Activated B cell treated with CpG ODN at 0.5 μM for 24 hours (primary cell): ENCODE measurements around the gene SAMHD1. TPM values are rescaled to one million over a fixed set of nuclear protein-coding genes. Genes with fewer than 3 reads are reported as not detected.

ENCODE experiments used
- ATAC-seq: fragments of 200-7000 bp; cut with Tn5 transposase; one replicate; pipeline ENCODE4 v1.10.0; 2021; ENCODE audit warnings: low read depth, mild to moderate bottlenecking, moderate library complexity
- CTCF ChIA-PET: fragments of 350-600 bp; sonication (Branson Sonifier 250); formaldehyde crosslinking; loops from one replicate; lab custom pipeline; 2021; ENCODE audit warnings: antibody characterized with exemption; lab: Charles Lee
- POLR2A ChIA-PET: fragments of 350-600 bp; sonication (Branson Sonifier 250); formaldehyde crosslinking; loops from one replicate; lab custom pipeline; 2021; ENCODE audit warnings: antibody characterized with exemption; lab: Charles Lee
- DNase-seq: peaks from one replicate; pipeline ENCODE4 v3.0.0; 2022
- H3K27ac Mint-ChIP-seq: one replicate; pipeline ENCODE4 v1.8.0; 2020; ENCODE audit warnings: mixed read lengths
- H3K27me3 Mint-ChIP-seq: one replicate; pipeline ENCODE4 v1.8.0; 2021; ENCODE audit warnings: mixed read lengths
- H3K36me3 Mint-ChIP-seq: one replicate; pipeline ENCODE4 v1.8.0; 2021; ENCODE audit warnings: low read depth, mixed read lengths
- H3K4me1 Mint-ChIP-seq: one replicate; pipeline ENCODE4 v1.8.0; 2021; ENCODE audit warnings: mixed read lengths
- H3K4me3 Mint-ChIP-seq: one replicate; pipeline ENCODE4 v1.8.0; 2020; ENCODE audit warnings: mild to moderate bottlenecking, mixed read lengths
- H3K9me3 Mint-ChIP-seq: one replicate; pipeline ENCODE4 v1.8.0; 2020; ENCODE audit warnings: mixed read lengths
- CTCF ChIP-seq: fragments of 200-600 bp; IDR thresholded peaks from one replicate; pipeline ENCODE4 v1.8.0; 2022; ENCODE audit warnings: antibody characterized with exemption, mild to moderate bottlenecking
- intact Hi-C: fragments of 100-400 bp; cut with micrococcal nuclease; formaldehyde crosslinking; loops from one replicate; pipeline ENCODE4 v1.15.1; 2024
- total RNA-seq: library from RNA; stranded (reverse); gene quantifications from 2 replicates; pipeline ENCODE4 v1.2.3, GENCODE V29; 2022

SAMHD1 gene
- total RNA-seq, 1 donor from 2014 or later: 16.4 TPM

GRCh38 chr20:36904690-36905089 is 46.8 kb downstream of the SAMHD1 start:
- H3K4me3 Mint-ChIP-seq: no peak overlapping the region
- no peak for ATAC-seq
- peak overlapping the region; percentile 18 for H3K27ac Mint-ChIP-seq
- intact Hi-C loops: no loop called here
- no peak for DNase-seq
- no peaks in the 10 kb centered on the region for H3K9me3 Mint-ChIP-seq
- CTCF ChIA-PET: no interaction called here
- POLR2A ChIA-PET: interaction anchor here (0.7 kb wide), 1 partner anchor 55 kb away, joined by 4 read pairs; no protein-coding TSS in a partner anchor
- H3K27me3 Mint-ChIP-seq: no peaks in the 10 kb centered on the region
- peaks cover 28% of the 10 kb centered on the region for H3K36me3 Mint-ChIP-seq
- H3K4me1 Mint-ChIP-seq: peaks cover 9% of the 10 kb centered on the region
- TF ChIP-seq CTCF: no peak

GRCh38 chr20:36895036-36895435 is 56.5 kb downstream of the SAMHD1 start:
- no peak overlapping the region for H3K4me3 Mint-ChIP-seq
- ATAC-seq: no peak
- DNase-seq: no peak
- CTCF ChIA-PET: no interaction called here
- POLR2A ChIA-PET: no interaction called here
- no peaks in the 10 kb centered on the region for H3K27me3 Mint-ChIP-seq
- no peaks in the 10 kb centered on the region for H3K4me1 Mint-ChIP-seq
- no peaks in the 10 kb centered on the region for H3K9me3 Mint-ChIP-seq
- H3K27ac Mint-ChIP-seq: no peak overlapping the region
- peaks cover 42% of the 10 kb centered on the region for H3K36me3 Mint-ChIP-seq
- intact Hi-C loops: no loop called here
- no peak for TF ChIP-seq CTCF

GRCh38 chr20:36893801-36894200 is 57.7 kb downstream of the SAMHD1 start:
- Mint-ChIP-seq H3K4me1 (no peaks in the 10 kb centered on the region), H3K9me3 (no peaks in the 10 kb centered on the region), H3K27ac (no peak overlapping the region), H3K36me3 (peaks cover 39% of the 10 kb centered on the region), H3K4me3 (no peak overlapping the region), H3K27me3 (no peaks in the 10 kb centered on the region)
- ChIA-PET CTCF (interaction anchor here (0.8 to 1.0 kb wide), 2 partner anchors 30 to 85 kb away, joined by 3 read pairs; no protein-coding TSS in a partner anchor), POLR2A (interaction anchor here (0.6 kb wide), 1 partner anchor 382 kb away, joined by 7 read pairs; no protein-coding TSS in a partner anchor)
- intact Hi-C loops: no loop called here
- ATAC-seq: no peak
- no peak for DNase-seq
- TF ChIP-seq CTCF: no peak

GRCh38 chr20:36891211-36891610 is 60.3 kb downstream of the SAMHD1 start:
- Mint-ChIP-seq H3K4me3 (no peak overlapping the region), H3K4me1 (peaks cover 7% of the 10 kb centered on the region), H3K27me3 (no peaks in the 10 kb centered on the region), H3K27ac (no peak overlapping the region), H3K36me3 (peaks cover 21% of the 10 kb centered on the region), H3K9me3 (no peaks in the 10 kb centered on the region)
- ChIA-PET CTCF (no interaction called here), POLR2A (no interaction called here)
- no peak for DNase-seq
- no peak for ATAC-seq
- no peak for TF ChIP-seq CTCF
- intact Hi-C loops: no loop called here

GRCh38 chr20:36890586-36890985 is 60.9 kb downstream of the SAMHD1 start:
- H3K36me3 Mint-ChIP-seq: peaks cover 19% of the 10 kb centered on the region
- CTCF ChIA-PET: no interaction called here
- intact Hi-C loops: no loop called here

More at GRCh38 chr20:36890586-36890985, 60.9 kb downstream of the SAMHD1 start:
- TF ChIP-seq CTCF: no peak
- POLR2A ChIA-PET: no interaction called here
- no peak overlapping the region for H3K27ac Mint-ChIP-seq
- DNase-seq (no peak), ATAC-seq (no peak)
- H3K27me3 Mint-ChIP-seq: no peaks in the 10 kb centered on the region
- H3K9me3 Mint-ChIP-seq: no peaks in the 10 kb centered on the region
- H3K4me1 Mint-ChIP-seq: peaks cover 7% of the 10 kb centered on the region
- no peak overlapping the region for H3K4me3 Mint-ChIP-seq
